Fibroblast of the aortic adventitia (primary cell): ENCODE results near the gene HCCS. TPM values are rescaled to one million over a fixed set of nuclear protein-coding genes. Genes with fewer than 3 reads are reported as not detected.

Source experiments
- DNase-seq: peaks from one replicate; pipeline ENCODE4 v3.0.0-alpha.2; 2010; ENCODE audit warnings: low read depth
- H3K4me3 ChIP-seq: 2 replicates; pipeline ENCODE4 v1.5.1; 2011; ENCODE audit warnings: low read depth, mild to moderate bottlenecking, control low read depth, low read length, moderate library complexity
- CTCF ChIP-seq: IDR thresholded peaks from 2 replicates; pipeline ENCODE4 v1.5.1; 2011; ENCODE audit warnings: mild to moderate bottlenecking, low read length, control low read depth, inconsistent platforms; ENCODE audit not compliant: insufficient read depth
- total RNA-seq: library from RNA; depleted of rRNA; stranded (reverse); fragments of >200 nt; gene quantifications from 2 replicates; pipeline ENCODE4 v1.2.3, GENCODE V29; 2012; ENCODE audit warnings: low replicate concordance

Gene HCCS
- 4.7 and 24.5 TPM in 2 replicates for total RNA-seq

DNA sequence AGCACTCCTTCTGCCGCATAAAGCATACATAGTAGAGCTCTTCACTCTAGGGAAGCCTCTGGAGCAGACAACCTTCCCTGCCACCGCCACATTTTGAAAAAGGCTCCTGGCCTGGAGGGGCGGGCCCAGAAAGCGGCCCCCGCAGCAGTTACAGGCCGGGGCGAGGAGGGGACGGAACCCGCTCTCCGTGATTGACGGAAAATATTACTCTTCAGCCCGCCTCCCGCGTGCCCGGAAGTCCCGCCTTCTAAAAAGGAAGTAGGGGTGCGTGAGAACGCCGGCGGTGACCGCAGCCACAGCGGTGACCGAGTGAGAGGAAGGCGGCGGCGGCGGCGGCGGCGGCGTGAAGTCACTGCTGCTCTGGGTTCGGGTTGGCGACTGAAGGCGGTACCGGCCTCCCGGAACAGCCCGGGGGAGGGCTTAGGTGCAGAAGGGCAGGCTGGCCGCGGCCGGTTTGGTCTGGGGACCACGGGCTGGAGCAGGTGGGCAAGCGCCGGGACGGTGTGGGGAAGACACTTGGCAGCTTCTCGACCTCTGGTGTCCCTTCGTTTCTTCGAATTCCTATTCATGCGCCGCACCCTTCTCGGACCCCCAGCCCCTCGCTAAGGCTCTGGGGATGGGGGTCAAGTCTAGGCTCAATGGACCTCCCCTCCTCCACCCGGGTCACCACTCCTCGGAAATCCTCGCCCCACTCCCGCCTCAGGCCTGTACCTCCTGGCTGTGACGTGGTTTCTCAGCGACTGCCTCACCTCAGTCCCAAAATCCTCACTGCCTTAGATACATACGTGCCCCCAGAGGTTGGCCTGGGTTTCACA is at the start of gene HCCS:
HCCS (plus strand) TSS at position 296 of the 815 bp plus-strand sequence. CDS start 729 bp downstream, outside the sequence.
- peak; percentile 78 for DNase-seq
- TF ChIP-seq CTCF, result peak; percentile 22
- H3K4me3 ChIP-seq, result peak within 1 kb of the TSS; percentile 82

GRCh38 chrX:11064276-11064675 is 46.9 kb upstream of the HCCS start:
- no peak for DNase-seq
- TF ChIP-seq CTCF, result no peak
- H3K4me3 ChIP-seq, result no peak overlapping the region

- no peak for TF ChIP-seq CTCF
- peak; percentile 91 for DNase-seq
- H3K4me3 ChIP-seq, result no peak overlapping the region
These were observed 46.1 kb upstream of the HCCS start for GRCh38 chrX:11064851-11065600.

DNA sequence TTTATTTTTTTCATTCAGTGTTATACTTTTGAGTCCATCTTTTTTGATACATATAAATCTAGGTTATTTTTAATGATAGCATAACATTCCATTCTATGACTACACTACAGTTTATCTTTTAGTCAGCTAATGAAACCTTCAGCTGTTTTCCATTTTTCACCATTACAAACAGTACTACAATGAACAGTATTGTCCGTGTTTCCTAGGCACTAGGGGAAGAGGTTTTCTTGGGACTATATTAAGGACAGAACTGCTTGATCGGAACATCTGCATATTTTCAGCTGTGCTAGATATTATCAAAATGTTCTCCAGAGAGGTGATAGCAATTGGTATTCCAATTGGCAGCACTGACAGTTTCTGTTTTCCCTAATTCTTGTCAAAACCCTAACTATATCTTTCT is 44.3 kb upstream of the HCCS start:
- no peak overlapping the region for H3K4me3 ChIP-seq
- no peak for TF ChIP-seq CTCF
- peak; percentile 9 for DNase-seq

GRCh38 chrX:11073381-11073780 is 37.8 kb upstream of the HCCS start:
- DNase-seq, result no peak
- no peak for TF ChIP-seq CTCF
- H3K4me3 ChIP-seq, result no peak overlapping the region

GRCh38 chrX:11080741-11081305 is 30.3 kb upstream of the HCCS start:
- no peak for TF ChIP-seq CTCF
- no peak overlapping the region for H3K4me3 ChIP-seq
- no peak for DNase-seq
